GM18861 (cell line): ENCODE data around the gene CEP89.
"Not testable (repeated sequence)": the region's sequence is repeated elsewhere in the genome, so short reads cannot be mapped to it uniquely, and the experiment has no call there.

ENCODE experiments used
- ATAC-seq: cut with Tn5 transposase; IDR thresholded peaks from one replicate; pipeline ENCODE4 v1.9.1; 2021; ENCODE audit not compliant: unreplicated experiment

CEP89 gene

GRCh38 chr19:32969549-32969948 is 2.2 kb downstream of the CEP89 start:
- no peak for ATAC-seq

- no peak for ATAC-seq
Measured at GRCh38 chr19:32966750-32967149, 5.0 kb downstream of the CEP89 start.

DNA sequence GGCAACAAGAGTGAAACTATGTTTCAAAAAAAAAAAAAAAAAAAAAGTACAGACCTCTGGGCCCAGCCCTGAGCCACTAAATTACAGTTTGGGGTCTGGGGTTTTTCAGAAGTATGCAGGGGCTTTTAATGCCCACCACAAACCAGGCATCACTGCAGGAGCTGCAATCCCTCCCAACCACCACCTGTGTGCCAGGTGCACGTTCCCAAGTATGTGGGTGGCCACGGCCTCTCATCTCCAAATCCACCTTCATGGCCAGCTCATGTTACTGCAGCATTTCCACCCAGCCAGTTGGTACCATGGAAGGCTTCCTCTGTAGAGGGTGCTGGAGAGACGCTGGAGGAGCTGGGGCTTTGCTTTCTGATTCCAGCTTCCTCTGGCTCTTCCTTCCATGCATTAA is 26.5 kb downstream of the CEP89 start:
- ATAC-seq: no peak

DNA sequence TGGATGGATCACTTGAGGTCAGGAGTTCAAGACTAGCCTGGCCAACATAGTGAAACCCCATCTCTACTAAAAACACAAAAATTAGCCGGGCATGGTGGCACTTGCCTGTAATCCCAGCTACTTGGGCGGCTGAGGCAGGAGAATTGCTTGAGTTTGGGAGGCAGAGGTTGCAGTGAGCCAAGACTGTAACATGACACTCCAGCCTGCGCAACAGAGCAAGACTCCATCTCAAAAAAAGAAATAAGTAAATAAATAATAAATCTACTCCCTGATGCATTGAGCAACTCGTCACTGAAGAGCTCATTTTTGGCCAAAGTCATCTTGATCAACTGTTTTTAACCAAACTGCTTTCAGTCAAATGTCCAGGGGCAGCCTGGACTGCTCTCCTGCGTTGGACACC is 30.5 kb downstream of the CEP89 start:
- ATAC-seq: not testable (repeated sequence)

DNA sequence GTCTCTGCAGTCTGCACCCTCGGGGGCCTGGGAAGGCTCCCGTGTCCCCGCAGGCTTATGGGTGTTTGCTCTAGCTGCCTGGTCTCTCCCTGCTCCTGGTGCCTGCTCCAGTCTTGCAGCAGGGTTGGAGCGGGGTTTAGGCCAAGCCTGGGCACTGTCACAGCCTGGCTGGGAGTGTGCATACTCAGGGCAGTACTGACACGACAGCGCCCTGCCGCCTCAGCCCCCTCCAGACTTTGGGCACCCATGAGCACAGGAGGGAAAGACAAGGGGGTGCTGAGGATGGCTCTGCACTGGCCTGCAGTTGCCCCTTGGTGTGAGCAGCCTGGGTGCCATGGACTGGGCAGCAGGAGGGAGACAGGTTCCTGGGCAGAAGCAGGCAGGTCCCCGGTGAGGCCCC is 35.7 kb downstream of the CEP89 start:
- no peak for ATAC-seq

- ATAC-seq: no peak
Measured at GRCh38 chr19:32935629-32936028, 36.1 kb downstream of the CEP89 start.

- no peak for ATAC-seq
Measured at GRCh38 chr19:32933571-32933970, 38.2 kb downstream of the CEP89 start.

DNA sequence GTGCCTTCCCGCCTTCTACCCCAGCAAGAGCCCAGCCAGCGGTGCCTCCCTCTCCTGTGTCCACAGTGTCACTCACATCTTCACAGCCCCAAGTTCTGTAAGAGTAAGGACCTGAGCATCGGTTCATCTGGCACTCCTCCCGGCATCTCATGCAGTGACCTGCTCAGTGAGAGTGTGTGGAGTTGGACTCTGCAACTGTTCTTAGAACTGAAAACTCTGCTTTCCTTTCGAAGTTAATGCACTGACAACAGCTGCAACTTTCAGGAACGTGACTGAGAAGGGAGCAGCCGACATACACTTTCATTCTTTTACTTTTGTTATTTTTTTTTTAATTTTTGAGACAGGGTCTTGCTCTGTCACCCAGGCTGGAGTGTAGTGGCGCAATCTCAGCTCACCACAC is 41.2 kb downstream of the CEP89 start:
- no peak for ATAC-seq

DNA sequence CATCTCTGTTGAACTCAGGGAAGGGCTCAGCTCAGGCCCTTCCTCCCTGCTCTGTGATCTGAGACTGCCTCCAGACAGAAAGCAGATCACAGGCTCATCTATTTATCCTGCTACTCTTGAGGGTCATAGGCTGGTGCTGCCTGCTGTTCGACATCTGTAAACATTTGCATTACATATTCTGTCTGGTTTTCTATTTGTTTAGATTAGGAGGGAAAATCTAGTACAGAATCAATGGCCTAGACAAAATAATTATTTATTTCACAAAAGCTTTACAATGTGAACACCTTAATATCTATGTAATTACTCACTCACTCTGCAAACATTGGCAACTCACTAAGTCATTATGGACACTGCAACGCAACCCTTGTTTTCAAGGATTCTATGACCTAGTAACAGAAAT is 43.0 kb downstream of the CEP89 start:
- ATAC-seq: no peak

- ATAC-seq: no peak
Measured at GRCh38 chr19:32924200-32924599, 47.6 kb downstream of the CEP89 start.

- no peak for ATAC-seq
Measured at GRCh38 chr19:32921624-32922023, 50.1 kb downstream of the CEP89 start.

DNA sequence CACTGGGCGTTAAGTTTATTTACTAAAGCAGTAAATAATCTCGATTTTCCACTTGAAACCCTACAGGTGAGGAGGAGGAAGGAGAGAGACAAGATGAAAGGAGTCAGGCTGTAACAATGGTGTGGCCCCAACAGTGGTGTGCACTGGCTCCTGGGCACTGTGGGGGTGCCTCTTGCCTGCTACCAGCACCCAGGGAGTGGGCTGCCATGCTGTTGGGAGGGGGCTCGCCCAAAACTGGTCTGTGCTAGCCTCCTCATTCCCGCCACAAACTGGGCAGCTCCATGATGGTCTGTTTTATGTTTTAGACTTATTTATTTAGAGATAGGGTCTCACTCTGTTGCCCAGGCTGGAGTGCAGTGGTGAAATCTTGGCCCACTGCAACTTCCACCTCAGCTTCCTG is 52.4 kb downstream of the CEP89 start:
- no peak for ATAC-seq

DNA sequence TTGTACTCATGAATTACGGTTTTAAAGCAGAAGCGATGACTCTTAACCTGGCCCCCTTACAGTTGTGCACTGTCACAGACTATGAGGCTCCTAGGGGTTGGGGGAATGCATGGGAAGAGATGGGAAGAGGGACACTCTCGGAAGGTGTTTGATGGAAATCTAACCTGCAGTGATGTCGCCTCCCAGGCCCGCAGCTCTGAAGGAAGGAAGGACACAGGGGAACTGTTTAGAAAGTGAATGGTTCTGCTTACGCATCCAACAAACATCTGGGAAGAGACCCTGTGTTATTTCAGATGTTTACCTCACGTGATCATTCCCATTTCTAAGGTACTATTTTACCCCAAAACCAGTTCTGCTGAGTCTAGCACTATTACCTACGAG is 54.2 kb downstream of the CEP89 start:
- ATAC-seq: no peak

GRCh38 chr19:32916969-32917615 is 54.7 kb downstream of the CEP89 start:
- no peak for ATAC-seq

GRCh38 chr19:32914879-32915660 is 56.7 kb downstream of the CEP89 start:
- no peak for ATAC-seq

DNA sequence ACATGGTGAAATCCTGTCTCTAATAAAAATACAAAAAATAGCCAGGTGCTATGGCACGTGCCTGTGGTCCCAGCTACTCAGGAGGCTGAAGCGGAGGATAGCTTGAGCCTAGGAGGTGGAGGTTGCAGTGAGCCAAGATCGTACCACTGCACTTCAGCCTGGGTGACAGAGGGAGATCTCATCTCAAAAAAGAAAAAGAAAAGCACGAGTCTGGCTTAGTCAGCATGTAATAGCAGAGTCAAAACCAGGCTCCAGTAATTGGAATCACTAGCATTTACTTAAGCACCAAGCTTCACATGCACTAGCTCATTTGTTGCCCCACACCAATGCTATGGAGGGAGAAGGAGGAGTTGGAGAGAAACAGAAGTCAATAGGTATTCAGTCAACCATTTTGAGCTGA is 60.3 kb downstream of the CEP89 start:
- no peak for ATAC-seq

GRCh38 chr19:32910874-32911273 is 60.9 kb downstream of the CEP89 start:
- no peak for ATAC-seq

GRCh38 chr19:32910094-32910493 is 61.7 kb downstream of the CEP89 start:
- ATAC-seq: no peak

DNA sequence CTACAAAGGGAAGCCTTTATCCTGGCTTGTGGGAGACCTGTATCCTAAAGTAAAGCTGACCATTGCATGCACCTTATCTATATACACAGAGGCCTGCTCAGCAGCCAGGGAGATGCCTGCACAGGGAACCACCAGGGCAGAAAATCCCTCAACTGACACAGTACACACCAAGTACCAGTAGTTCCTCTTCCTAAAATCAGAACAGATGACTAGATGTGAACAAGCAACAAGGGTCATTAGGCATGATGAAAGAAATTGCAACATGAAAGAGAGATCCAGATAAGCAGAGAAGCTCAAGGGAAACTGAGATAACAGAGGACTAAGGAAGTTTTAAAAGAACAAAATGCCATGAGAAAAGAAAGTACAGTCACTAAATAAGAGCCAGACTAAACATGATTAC is 62.5 kb downstream of the CEP89 start:
- no peak for ATAC-seq

DNA sequence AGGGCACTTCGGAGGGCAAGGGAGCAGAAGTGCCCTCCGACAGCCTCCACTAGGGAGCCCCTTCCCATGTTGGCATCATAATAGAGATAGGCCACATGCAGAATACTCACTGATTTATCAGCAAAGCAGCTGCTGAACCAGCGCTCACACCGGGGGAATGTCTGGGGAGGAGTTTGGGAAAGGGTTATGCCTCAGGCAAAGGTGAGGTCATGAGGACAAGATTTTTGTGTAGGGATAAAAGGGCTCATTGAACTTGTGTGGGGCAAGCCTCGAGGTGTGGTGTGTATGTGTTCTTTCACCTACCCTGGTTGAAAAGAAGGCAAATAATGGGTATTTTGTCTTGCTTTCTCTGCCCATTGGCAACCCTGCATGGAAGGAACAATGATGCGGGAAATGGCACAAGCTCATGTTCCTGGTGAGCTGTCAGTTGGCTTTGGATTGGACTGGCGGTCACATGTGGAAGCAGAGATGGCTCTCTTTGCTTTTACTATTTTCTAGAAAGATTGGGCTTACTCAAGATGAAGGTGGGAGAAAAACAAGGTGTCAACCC is 63.0 kb downstream of the CEP89 start:
- no peak for ATAC-seq

GRCh38 chr19:32902448-32902847 is 69.3 kb downstream of the CEP89 start:
- no peak for ATAC-seq

DNA sequence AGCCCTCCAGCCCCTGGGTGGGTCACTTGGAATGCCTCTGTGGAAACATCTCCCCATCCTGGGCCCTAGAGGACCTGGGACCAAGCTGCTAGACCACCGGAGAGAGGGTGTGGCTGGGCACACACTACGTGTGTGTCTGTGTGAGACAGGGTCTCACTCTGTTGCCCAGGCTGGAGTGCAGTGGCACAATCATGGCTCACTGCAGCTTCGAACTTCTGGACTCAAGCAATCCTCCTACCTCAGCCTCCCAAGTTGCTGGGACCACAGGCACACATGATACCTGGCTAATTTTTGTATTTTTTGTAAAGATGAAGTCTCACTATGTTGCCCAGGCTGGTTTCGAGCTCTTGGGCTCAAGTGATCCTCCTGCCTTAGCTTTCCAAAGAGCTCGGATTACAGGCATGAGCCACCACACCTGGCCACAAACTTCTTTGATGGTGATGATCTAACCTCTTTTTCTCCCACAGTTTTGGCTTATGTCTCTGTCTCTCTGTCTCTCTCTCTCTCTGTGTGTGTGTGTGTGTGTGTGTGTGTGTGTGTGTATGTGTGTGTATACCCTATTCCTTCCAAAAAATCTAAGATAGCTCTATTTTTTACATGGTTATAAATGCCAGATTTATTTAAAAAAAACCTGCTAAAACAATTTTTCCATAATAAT is 70.1 kb downstream of the CEP89 start:
- ATAC-seq: no peak
